ENCODE results near the gene HSPA4.
A peak's percentile ranks its signal among the peaks of the same experiment; 100 is the strongest.
"Not testable (repeated sequence)": the region's sequence is repeated elsewhere in the genome, so short reads cannot be mapped to it uniquely, and the experiment has no call there.

Gene HSPA4

DNA sequence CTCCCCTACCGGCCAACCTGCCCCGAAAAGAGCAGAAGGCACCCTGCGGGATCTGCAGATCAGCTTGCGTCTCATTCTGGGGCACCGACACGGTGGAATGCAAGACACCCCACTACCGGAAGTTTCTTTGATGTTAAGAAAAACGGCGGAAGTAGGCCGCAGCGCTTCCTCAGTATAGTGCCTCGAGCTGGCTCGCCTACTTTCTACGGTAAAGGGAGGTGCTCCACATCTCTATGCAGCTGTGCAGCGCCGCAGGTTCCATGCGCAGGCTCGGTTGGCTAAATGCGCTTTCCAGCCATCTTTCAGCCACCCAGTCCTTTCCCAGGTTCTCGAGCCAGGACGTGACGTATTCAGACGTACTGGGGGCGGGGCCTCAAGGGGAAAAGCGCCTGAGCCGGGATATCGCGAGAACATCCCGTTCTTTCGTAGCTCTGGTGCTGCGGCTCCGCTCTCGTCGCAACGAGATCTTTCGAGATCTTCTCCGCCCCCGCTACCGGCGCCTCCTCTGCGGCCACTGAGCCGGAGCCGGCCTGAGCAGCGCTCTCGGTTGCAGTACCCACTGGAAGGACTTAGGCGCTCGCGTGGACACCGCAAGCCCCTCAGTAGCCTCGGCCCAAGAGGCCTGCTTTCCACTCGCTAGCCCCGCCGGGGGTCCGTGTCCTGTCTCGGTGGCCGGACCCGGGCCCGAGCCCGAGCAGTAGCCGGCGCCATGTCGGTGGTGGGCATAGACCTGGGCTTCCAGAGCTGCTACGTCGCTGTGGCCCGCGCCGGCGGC is at the start of gene HSPA4:
TSS of gene HSPA4 (plus strand) at position 472 of the 775 bp plus-strand sequence. CDS start at position 710, 238 bp downstream.
- DNase-seq (ENCODE audit: low spot score) = peak; percentile 96

- DNase-seq (ENCODE audit: low spot score) = no peak
Measured at GRCh38 chr5:133006653-133007052, 45.2 kb upstream of the HSPA4 start.

- DNase-seq (ENCODE audit: low spot score) = not testable (repeated sequence)
Measured at GRCh38 chr5:133008455-133008854, 43.4 kb upstream of the HSPA4 start.

DNA sequence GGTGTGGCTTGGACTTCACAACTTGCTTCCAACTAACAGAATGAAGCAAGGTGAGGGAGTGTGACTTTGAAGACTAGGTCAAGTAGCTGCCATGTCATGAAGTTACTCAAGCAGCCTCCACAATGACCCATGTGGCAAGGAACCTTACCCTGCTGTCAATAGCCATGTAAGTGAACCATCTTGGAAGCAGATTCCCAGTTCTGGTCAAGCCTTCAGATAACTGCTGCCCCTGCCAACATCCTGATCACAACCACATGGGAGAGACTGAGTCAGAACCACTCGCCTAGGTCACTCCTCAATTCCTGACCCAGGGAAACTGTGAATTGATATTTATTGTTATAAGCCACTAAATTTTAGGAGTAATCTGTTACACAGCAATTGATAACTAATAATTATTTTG is 36.3 kb upstream of the HSPA4 start:
- DNase-seq (ENCODE audit: low spot score) = no peak

GRCh38 chr5:133017964-133018363 is 33.8 kb upstream of the HSPA4 start:
- no peak for DNase-seq (ENCODE audit: low spot score)

- DNase-seq (ENCODE audit: low spot score) = not testable (repeated sequence)
Measured at GRCh38 chr5:133019471-133019870, 32.3 kb upstream of the HSPA4 start.

DNA sequence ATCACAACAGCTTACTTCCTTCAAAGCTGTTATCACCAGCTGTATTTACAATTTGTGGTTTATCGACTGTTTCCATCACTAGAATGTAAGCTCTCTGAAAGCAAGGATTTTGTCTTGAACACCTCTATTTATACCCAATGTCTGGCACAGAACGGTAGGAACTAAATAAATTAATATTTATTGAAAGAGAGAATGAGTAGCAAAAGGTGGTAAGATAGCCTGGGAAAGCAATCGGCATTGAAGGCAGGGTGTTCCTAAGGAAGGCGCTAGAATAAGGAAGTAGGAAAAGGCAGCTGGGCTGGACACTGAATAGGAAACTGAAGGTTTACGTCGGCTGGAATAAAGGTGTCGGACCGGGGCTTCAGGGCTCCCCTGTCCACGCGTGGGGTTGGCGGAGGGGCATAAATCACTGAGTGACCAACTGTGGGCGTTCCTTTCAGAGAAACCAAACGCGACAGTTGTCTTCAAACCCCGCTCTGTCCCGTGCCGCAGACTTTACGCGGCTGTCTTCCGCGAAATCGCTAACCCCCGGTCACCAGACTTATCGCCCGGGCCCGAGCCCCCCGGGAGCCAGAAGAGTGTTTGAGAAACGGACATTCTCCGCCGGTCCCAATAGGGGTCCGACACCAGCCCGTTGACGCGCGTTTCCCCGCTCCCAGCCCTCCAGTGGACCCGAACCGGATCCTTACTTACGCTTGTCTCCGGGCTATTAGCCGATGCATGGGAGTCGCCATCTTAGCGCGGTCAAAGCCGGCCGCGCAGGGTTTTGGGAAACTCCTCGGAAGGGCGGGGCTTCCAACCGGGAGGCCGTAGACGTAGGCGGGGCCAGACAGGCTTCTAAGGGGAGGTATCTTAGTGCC is 25.8 kb upstream of the HSPA4 start, which contains the start of gene ZCCHC10:
TSS of gene ZCCHC10 (minus strand) at position 746 of the 860 bp plus-strand sequence. CDS start at position 734, 12 bp downstream.
- peak; percentile 94 for DNase-seq (ENCODE audit: low spot score)

- DNase-seq (ENCODE audit: low spot score) = no peak
Measured at GRCh38 chr5:133026664-133027153, 25.1 kb upstream of the HSPA4 start.

DNA sequence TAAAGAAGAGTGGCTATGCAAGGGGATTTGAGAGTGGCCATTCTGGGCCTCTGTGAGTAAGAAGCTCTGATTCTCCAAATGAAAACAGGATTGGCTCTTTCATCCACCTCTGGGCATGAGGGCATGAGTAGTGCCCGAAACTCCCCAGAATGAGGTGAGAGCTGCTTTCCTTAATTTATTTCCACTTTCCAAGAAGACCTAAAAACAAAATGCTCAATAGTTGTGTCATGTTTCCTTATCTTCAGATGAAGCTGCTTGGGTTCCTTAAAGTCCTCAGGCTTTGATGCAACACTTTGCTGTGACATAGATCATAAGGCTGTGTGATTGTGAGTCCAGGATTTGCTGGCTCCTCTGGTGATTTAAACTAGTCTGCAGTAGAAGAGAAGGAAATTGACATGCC is 22.4 kb upstream of the HSPA4 start:
- DNase-seq (ENCODE audit: low spot score) = no peak

DNA sequence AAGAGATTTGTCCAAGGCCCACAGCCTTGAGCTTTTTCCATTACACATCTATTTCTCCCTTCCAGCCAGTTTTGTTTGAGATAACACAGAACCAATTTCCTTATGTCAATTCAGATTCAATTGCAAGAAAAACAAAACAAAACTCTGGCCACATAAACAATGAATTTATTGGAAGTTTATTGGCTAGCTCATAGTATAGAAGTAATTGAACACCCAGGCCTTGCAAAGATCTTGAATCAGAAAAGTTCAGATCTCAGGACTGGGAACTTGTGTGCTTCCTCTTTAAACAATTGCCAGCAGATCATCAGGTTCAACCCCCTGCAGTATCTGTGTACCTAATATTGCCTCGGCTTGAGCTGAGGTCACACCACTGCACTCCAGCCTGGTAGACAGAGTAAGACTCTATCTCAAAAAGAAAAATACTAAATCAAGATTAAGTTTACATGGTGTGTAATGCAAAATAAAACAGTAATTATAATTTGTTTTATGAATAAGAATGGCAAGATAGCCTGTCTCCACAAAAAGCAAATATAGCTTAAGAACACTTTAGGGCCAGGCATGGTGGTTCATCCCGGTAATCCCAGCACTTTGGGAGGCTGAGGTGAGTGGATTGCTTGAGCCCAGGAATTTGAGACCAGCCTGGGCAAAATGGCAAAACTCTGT is 21.3 kb upstream of the HSPA4 start:
- no peak for DNase-seq (ENCODE audit: low spot score)

DNA sequence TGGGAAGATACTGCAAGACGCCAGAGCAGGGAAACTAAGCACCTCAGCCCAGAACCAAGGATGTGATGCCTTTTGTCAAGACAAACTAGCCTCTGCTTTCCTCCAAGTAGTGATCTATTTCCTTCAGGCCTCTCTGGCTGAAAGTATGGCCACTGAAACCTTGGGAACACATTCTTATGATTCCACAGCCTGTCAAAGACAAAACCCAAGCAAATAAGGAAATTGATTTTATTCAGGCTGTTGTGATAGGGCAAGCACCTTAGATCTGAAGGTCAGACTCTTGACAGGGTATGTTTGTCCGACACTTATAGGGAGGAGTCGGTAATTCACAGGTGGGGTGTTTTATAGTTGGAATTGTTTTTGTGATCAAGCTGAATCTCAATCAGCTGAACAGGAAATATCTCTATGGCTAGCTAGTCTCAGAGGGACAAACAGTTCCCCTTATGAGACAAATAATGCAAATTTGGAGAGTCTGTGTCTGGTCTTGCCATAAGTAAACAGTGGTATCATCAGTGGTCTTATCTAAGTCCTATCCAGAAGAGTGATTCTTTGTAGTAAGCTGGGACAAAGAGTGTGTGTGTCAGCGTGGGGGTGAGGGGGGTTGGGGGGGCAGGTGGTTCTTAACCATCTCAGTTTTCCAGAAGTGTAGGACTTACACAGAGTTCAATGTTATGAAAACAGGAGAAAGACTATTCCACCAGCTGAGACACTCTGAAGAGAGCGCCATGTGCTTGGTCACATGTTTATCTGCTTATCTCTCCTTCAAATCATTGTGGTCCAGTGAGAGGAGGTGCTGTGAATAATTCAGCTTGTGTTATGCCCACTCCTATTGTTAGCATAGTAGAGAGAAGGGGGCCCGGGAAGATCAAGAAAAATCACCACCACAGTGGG is 18.7 kb upstream of the HSPA4 start:
- DNase-seq (ENCODE audit: low spot score) = peak; percentile 82

DNA sequence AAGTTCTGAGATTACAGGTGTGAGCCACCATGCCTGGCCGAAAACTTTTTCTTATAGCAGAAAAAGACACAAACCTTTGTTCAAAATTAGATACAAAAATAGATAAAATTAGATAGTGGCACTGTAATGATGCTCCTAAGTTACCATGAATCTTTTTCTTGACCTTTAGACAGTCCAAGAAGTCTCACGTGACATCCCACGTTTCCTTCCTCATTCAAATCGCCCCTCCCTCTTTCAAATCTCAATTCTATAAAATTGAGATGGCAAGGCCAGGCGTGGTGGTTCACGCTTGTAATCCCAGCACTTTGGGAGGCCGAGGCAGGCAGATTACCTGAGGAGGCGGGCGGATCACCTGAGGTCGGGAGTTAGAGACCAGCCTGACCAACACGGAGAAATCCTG is 17.7 kb upstream of the HSPA4 start:
- no peak for DNase-seq (ENCODE audit: low spot score)

DNA sequence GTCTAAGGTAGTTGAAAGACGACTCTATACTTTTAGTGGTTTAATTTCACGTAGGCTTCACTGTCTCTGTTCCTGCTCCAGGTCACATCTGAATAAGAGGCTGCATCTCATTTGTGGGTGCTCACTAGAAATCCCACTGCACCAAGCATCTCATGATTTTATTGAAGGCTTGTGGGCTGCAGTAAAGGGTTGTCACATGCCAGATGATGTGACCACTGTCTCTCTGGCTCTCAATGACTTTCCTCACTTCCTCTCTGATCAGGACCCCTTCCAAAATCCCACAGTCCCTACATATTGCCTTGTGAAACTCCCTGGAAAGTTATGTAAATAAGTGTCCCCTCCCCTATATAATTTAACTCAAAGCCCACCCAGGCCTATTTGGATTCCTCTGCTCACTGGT is 16.6 kb upstream of the HSPA4 start:
- DNase-seq (ENCODE audit: low spot score) = no peak

GRCh38 chr5:133036677-133037076 is 15.1 kb upstream of the HSPA4 start:
- not testable (repeated sequence) for DNase-seq (ENCODE audit: low spot score)

DNA sequence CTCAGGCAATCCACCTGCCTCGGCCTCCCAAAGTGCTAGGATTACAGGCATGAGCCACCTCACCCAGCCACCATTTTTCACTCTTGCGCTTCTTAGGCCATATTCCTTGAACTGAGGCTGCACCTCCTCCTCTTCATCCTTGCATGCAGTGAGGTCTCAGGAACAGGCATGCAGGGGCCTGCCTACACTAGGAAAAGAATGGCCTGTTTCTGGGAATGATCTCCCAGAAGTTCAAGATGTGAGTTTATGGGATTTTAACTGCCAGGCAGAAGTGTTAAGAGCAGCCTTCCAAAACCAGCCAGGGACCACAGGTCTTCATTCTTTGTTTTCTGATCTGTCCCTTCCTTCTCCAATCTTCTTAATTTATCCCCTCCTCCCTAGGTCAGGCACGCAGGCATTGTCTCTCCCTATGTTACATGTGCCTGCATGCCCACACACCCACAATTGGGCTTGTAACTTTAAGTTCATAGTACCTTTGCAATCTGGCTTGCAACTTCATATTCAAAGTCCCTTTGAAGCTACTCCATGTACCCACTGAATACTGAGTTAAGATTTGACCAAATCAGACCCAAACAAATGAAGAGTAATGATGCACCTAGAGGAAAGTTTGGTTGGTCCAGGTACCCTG is 10.5 kb upstream of the HSPA4 start:
- no peak for DNase-seq (ENCODE audit: low spot score)

- no peak for DNase-seq (ENCODE audit: low spot score)
Measured at GRCh38 chr5:133041910-133042309, 9.9 kb upstream of the HSPA4 start.

DNA sequence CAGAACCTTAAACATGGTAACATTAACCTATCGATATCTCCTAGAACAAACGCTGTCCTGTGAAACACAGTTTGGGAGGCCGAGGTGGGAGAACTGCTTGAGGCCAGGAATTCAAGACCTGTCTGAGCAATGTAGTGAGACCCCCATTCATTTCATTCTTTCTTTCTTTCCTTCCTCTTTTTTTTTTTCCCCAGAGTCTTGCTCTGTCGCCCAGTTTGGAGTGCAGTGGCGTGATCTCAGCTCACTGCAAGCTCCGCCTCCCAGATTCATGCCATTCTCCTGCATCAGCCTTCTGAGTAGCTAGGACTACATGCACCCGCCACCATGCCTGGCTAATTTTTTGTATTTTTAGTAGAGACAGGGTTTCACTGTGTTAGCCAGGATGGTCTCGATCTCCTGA is 5.3 kb upstream of the HSPA4 start:
- DNase-seq (ENCODE audit: low spot score) = not testable (repeated sequence)

GRCh38 chr5:133047404-133047803 is 4.4 kb upstream of the HSPA4 start:
- no peak for DNase-seq (ENCODE audit: low spot score)

- DNase-seq (ENCODE audit: low spot score) = no peak
Measured at GRCh38 chr5:133048993-133049725, 2.7 kb upstream of the HSPA4 start.

- DNase-seq (ENCODE audit: low spot score) = no peak
Measured at GRCh38 chr5:133049726-133050048, 2.1 kb upstream of the HSPA4 start.

Measured in germinal center (tissue), 1 donor.